ENCODE results near the gene USP9X.
"Not testable (repeated sequence)": the region's sequence is repeated elsewhere in the genome, so short reads cannot be mapped to it uniquely, and the experiment has no call there.

DNA sequence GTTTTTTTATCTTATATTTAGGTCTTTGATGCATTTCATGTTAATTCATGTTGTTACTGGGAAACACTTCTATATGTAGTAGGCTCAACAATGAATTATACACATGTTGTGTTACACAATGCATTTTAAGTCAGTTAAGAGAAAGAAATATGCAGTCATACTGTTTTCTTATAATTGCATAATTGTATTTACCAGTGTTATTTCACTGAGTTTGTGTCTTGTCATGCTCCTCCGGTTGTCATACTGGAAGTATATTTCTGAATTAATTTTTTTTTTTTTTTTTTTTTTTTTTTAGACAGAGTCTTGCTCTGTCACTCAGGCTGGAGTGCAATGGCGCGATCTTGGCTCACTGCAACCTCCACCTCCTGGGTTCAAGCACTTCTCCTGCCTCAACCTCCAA lies 21.0 kb downstream of the USP9X start:
- not testable (repeated sequence) for TF ChIP-seq RNF2 (IDR thresholded peaks at IDR 0.05; ENCODE audit: borderline replicate concordance, low read depth, low read length, missing control alignments, poor library complexity, severe bottlenecking); MAFK (IDR thresholded peaks at IDR 0.05; ENCODE audit: low read depth, low read length); RAD21 (IDR thresholded peaks at IDR 0.05 in 1 of 2, conservative IDR thresholded peaks at IDR 0.05 in 1 of 2; ENCODE audit: low read depth in 2 of 2, low read length in 2 of 2); CEBPB (IDR thresholded peaks at IDR 0.05; ENCODE audit: low read depth, low read length); POLR2A (IDR thresholded peaks at IDR 0.05; ENCODE audit: control extremely low read depth in 1 of 2, low read depth in 2 of 2, low read length in 2 of 2); TAF1 (IDR thresholded peaks at IDR 0.05; ENCODE audit: low read depth, low read length); TEAD4 (IDR thresholded peaks at IDR 0.05; ENCODE audit: low read depth, low read length); SIN3A (conservative IDR thresholded peaks at IDR 0.05 in 1 of 2, IDR thresholded peaks at IDR 0.05 in 1 of 2; ENCODE audit: low read depth in 1 of 2, low read length in 2 of 2)

Measured in H1 (cell line).